K562 (cell line): Measurements from ENCODE around the gene CDK11B. TPM values are rescaled to one million over a fixed set of nuclear protein-coding genes. Genes with fewer than 3 reads are reported as not detected.

Experiments
- ATAC-seq: fragments of 200-7000 bp; cut with Tn5 transposase; 3 replicates; pipeline ENCODE4 v1.9.1; 2020; ENCODE audit warnings: moderate library complexity
- BruUV-seq: library from RNA; stranded (reverse); fragments of 400-500 nt; replicated peaks from 2 replicates; lab custom pipeline; 2021; lab: Mats Ljungman, UMichigan
- CTCF ChIA-PET: fragments of 300-600 bp; formaldehyde crosslinking; extraction: SDS; loops from one replicate; lab custom pipeline; 2021; ENCODE audit warnings: low intra/inter-chr PET ratio; lab: Yijun Ruan, JAX
- POLR2A ChIA-PET: fragments of 300-600, 350-650 bp; sonication (Branson Sonifier 250); formaldehyde crosslinking; extraction: SDS; loops from one replicate; lab custom pipeline; 2021; ENCODE audit warnings: antibody characterized with exemption, inconsistent platforms; lab: Yijun Ruan, JAX
- DNase-seq, 4 experiments: peaks; one replicate each; pipeline versions ENCODE4 v3.0.0 to v3.0.0-alpha.2; 2011 to 2018; ENCODE audit warnings: low spot score in 3 of 4, mixed read lengths in 3 of 4; ENCODE audit errors: extremely low read depth in 1 of 4
- FAIRE-seq: peaks from 2 replicates; lab custom pipeline; 2011; peaks lifted over from hg19 to GRCh38; lab: Jason Lieb, UNC
- H2AFZ ChIP-seq: 2 replicates; pipeline ENCODE4 v1.6.0; 2011; ENCODE audit warnings: low read depth, low read length, control low read depth, inconsistent platforms
- H3K27ac ChIP-seq: fragments of 200-600 bp; 3 replicates; pipeline ENCODE4 v1.8.0; 2011; ENCODE audit warnings: low read depth, mild to moderate bottlenecking, control low read depth, inconsistent platforms, low read length, moderate library complexity, mixed read lengths; ENCODE audit errors: extremely low read depth
- H3K27me3 ChIP-seq, 2 experiments: fragments of 300-600 bp in 1 of 2; 2 replicates in 1 of 2; 3 replicates in 1 of 2; pipeline versions ENCODE4 v1.6.0 to v1.8.0; 2011; ENCODE audit warnings: inconsistent platforms in 2 of 2, low read length in 2 of 2, mild to moderate bottlenecking in 1 of 2, mixed read lengths in 1 of 2, moderate library complexity in 1 of 2; ENCODE audit not compliant: control insufficient read depth in 2 of 2, insufficient read depth in 2 of 2
- H3K36me3 ChIP-seq: fragments of 300-600 bp; 3 replicates; pipeline ENCODE4 v1.8.0; 2011; ENCODE audit warnings: mild to moderate bottlenecking, low read length, inconsistent platforms; ENCODE audit not compliant: control insufficient read depth, insufficient read depth
- H3K4me1 ChIP-seq, 2 experiments: fragments of 200-600 bp in 1 of 2; replicated peaks in 1 of 2; 2 replicates in 1 of 2; 3 replicates in 1 of 2; pipeline versions ENCODE4 v1.5.1 to v1.8.0; 2011; ENCODE audit warnings: inconsistent platforms in 2 of 2, low read length in 2 of 2, mild to moderate bottlenecking in 1 of 2, mixed read lengths in 1 of 2, moderate library complexity in 1 of 2; ENCODE audit not compliant: control insufficient read depth in 2 of 2, insufficient read depth in 2 of 2
- H3K4me2 ChIP-seq: 2 replicates; pipeline ENCODE4 v1.6.1; 2011; ENCODE audit warnings: low read length, control low read depth, inconsistent platforms, mixed read lengths; ENCODE audit not compliant: insufficient read depth
- H3K4me3 ChIP-seq: fragments of 200-600 bp; sonication (generic), shearing (Covaris generic); 2 replicates; pipeline ENCODE4 v1.5.1; 2016; ENCODE audit warnings: control low read depth, inconsistent platforms
- H3K79me2 ChIP-seq: fragments of 200-600 bp; 3 replicates; pipeline ENCODE4 v1.8.0; 2011; ENCODE audit warnings: low read length, inconsistent platforms; ENCODE audit not compliant: control insufficient read depth, insufficient read depth
- H3K9ac ChIP-seq, 2 experiments: 2 replicates each; pipeline versions ENCODE4 v1.6.0 to v1.6.1; 2011; ENCODE audit warnings: low read depth in 2 of 2, low read length in 2 of 2, control low read depth in 1 of 2, inconsistent platforms in 1 of 2, mild to moderate bottlenecking in 1 of 2, mixed read lengths in 1 of 2; ENCODE audit not compliant: insufficient read depth in 1 of 2
- H3K9me1 ChIP-seq: one replicate; pipeline ENCODE4 v1.6.0; 2011; ENCODE audit warnings: inconsistent platforms, mild to moderate bottlenecking, low read length, moderate library complexity; ENCODE audit not compliant: control insufficient read depth, insufficient read depth
- H3K9me3 ChIP-seq: replicated peaks from 2 replicates; pipeline ENCODE4 v1.5.1; 2011; ENCODE audit warnings: low read depth, low read length, inconsistent platforms; ENCODE audit not compliant: control insufficient read depth, insufficient read depth
- H4K20me1 ChIP-seq: replicated peaks from 2 replicates; pipeline ENCODE4 v1.6.1; 2011; ENCODE audit warnings: low read length, inconsistent platforms, mixed read lengths; ENCODE audit not compliant: control insufficient read depth, insufficient read depth
- CAMTA2 ChIP-seq: fragments of 250-450 bp; sonication (Bioruptor Pico); conservative IDR thresholded peaks from 2 replicates; pipeline ENCODE4 v1.5.1; 2022
- DACH1 ChIP-seq: fragments of 450-650 bp; IDR thresholded peaks from 2 replicates; pipeline ENCODE4 v1.6.1; 2018; ENCODE audit not compliant: partially characterized antibody
- FOXM1 ChIP-seq, 2 experiments: fragments of 450-650 bp in 1 of 2; sonication (generic) in 1 of 2; formaldehyde crosslinking in 1 of 2; IDR thresholded peaks; 2 replicates each; pipeline versions ENCODE4 v1.6.1 to v1.9.0; 2017 to 2022; ENCODE audit warnings: low read depth in 2 of 2, mild to moderate bottlenecking in 2 of 2, missing genetic modification reagents in 1 of 2, moderate library complexity in 1 of 2
- GATAD2A ChIP-seq: fragments of 450-650 bp; IDR thresholded peaks from 2 replicates; pipeline ENCODE4 v1.6.1; 2017
- KAT8 ChIP-seq: fragments of 450-650 bp; IDR thresholded peaks from 2 replicates; pipeline ENCODE4 v1.6.1; 2016; ENCODE audit warnings: low read depth, mild to moderate bottlenecking
- NR3C1 ChIP-seq: sonication (generic); formaldehyde crosslinking; IDR thresholded peaks from 2 replicates; pipeline ENCODE4 v1.8.1; 2022; ENCODE audit warnings: missing genetic modification reagents
- OTX1 ChIP-seq: fragments of 450-650 bp; formaldehyde crosslinking; IDR thresholded peaks from 2 replicates; pipeline ENCODE4 v1.4.0; 2022; ENCODE audit warnings: mild to moderate bottlenecking
- PCBP1 ChIP-seq: fragments of 200-400 bp; formaldehyde crosslinking; IDR thresholded peaks from 2 replicates; pipeline ENCODE4 v1.6.1; 2018; ENCODE audit warnings: mild to moderate bottlenecking, low read depth, low read length; ENCODE audit not compliant: poor library complexity, severe bottlenecking
- RFX1 ChIP-seq: fragments of 450-650 bp; IDR thresholded peaks from 2 replicates; pipeline ENCODE4 v1.6.1; 2016; ENCODE audit warnings: mild to moderate bottlenecking, moderate library complexity
- WGBS: fragments of 100-300 bp; shearing (Covaris generic); methylation state at CpG from one replicate; pipeline ENCODE4 v1.1.6; 2016; ENCODE audit warnings: low coverage, mixed read lengths; ENCODE audit not compliant: insufficient coverage; ENCODE audit errors: missing lambda C conversion rate; 5-methylcytosine and 5-hydroxymethylcytosine counted together
- in situ Hi-C: fragments of 300-500 bp; cut with MboI; formaldehyde crosslinking; loops from 4 replicates; pipeline ENCODE4 v1.15.0; 2018; ENCODE audit warnings: inconsistent platforms, mixed read lengths
- intact Hi-C: fragments of 100-400 bp; cut with micrococcal nuclease; formaldehyde crosslinking; loops from 2 replicates; pipeline ENCODE4 v1.14.2; 2022
- polyA plus RNA-seq, 8 experiments: library from polyadenylated mRNA; depleted of rRNA in 4 of 8; stranded (reverse) in 5 of 8; unstranded in 3 of 8; fragments of >200 nt; fragmentation: Nextera tagmentation in 2 of 8; fragmentation: Illumina TruSeq in 1 of 8; extraction: Ambion mirVana in 2 of 8; extraction: Trizol in 1 of 8; gene quantifications; 2 replicates each; pipeline versions ENCODE4 v1.2.1 to v1.2.3, GENCODE V29; 2011 to 2014; ENCODE audit warnings: inconsistent platforms in 1 of 8, missing spikeins in 1 of 8
- total RNA-seq, 7 experiments: library from RNA; depleted of rRNA in 6 of 7; stranded (reverse); fragments of >200 nt in 6 of 7; fragmentation: Illumina TruSeq in 2 of 7; extraction: Trizol in 2 of 7; gene quantifications; 2 replicates each; pipeline versions ENCODE4 v1.2.1 to v1.2.3, GENCODE V29; 2011 to 2021; ENCODE audit warnings: low replicate concordance in 1 of 7
- TF ChIP-seq, protein P1 (sequence below): fragments of 450-650 bp; IDR thresholded peaks from 2 replicates; pipeline ENCODE4 v1.6.1; 2016
- TF ChIP-seq, protein P2 (sequence below): sonication (generic); formaldehyde crosslinking; IDR thresholded peaks from 2 replicates; pipeline ENCODE4 v1.8.1; 2023; ENCODE audit warnings: mild to moderate bottlenecking, missing genetic modification reagents
- TF ChIP-seq, protein P3 (sequence below): sonication (generic); formaldehyde crosslinking; IDR thresholded peaks from 2 replicates; pipeline ENCODE4 v1.8.0; 2022; ENCODE audit warnings: mild to moderate bottlenecking, missing genetic modification reagents, borderline replicate concordance
- TF ChIP-seq, protein P4 (sequence below): fragments of 250-450 bp; sonication (Bioruptor Pico); IDR thresholded peaks from 2 replicates; pipeline ENCODE4 v1.4.0; 2020; ENCODE audit warnings: mild to moderate bottlenecking, moderate library complexity

CDK11B gene
- total and polyA plus RNA-seq, 9 of the 15 experiments (the other 6 are each of a cell fraction or from before 2014, with no cell fraction given): 2.8 to 52.2 (median 19.5) TPM

DNA sequence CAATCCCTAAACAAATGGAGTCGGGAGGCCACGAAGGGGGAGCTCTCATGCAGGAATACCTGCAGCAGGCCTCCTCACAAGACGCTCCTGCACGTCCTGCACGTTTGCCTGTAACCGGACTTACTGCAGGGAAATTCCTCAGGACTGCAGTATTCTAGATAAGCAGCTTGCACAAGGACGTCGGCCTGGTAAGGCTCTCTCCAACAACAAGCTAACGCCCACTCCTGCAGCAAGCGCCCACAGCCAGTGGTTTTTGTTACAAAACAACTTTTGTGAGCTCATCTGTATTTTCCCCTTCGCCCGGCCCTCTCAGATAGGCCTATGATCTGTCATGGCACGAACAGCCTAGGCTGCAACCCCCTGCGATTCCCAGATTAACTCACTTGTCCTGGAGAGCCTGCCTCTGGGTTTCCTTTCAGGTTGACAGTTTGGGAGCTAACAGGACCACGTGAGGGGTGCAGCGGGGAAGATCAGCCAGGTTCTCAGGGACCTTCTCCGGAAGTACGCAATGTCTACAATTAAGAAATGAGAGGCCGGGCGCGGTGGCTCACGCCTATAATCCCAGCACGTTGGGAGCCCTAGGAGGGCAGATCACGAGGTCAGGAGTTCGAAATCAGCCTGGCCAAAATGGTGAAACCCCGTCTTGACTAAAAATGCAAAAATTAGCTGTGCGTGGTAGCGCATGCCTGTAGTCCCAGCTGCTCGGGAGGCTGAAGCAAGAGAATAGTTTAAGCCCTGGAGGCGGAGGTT is 44.4 kb downstream of the CDK11B start:
- under 1% methylated on average over 30 of the region's 30 CpGs for WGBS
- H4K20me1 ChIP-seq: 0 out of 2 replicates have a peak, but pooled peaks cover 17% of the 10 kb centered on the region
- peak overlapping the region; percentile 87 for H3K4me3 ChIP-seq
- no peaks in the 10 kb centered on the region for H3K9me3 ChIP-seq
- peaks cover 31% of the 10 kb centered on the region for H3K79me2 ChIP-seq
- TSS peak; percentile 76 for BruUV-seq
- CTCF ChIA-PET: no interaction called here
- H3K4me1 ChIP-seq: peaks cover 22 to 59% of the 10 kb centered on the region in 2 experiments; a peak in 4 of 5 replicates
- ATAC-seq (peak; percentile 14), FAIRE-seq (peak; percentile 86), DNase-seq (peak; percentile 49 to 91 (median 69))
- peaks cover 9% of the 10 kb centered on the region; the same call in 2 of the 3 replicates for H3K36me3 ChIP-seq
- POLR2A ChIA-PET: interaction anchor here (0.6 to 3.9 kb wide), 15 partner anchors 10 to 1919 kb away, joined by 3 to 61 read pairs (median 3); partner anchors contain the start of genes FNDC10 and MRPL20
- H3K4me2 ChIP-seq: peak overlapping the region; percentile 94
- H3K9me1 ChIP-seq: no peaks in the 10 kb centered on the region
- H3K9ac ChIP-seq: peak overlapping the region; percentile 99 to 100
- intact Hi-C loops (no loop called here), in situ Hi-C loops (no loop called here)
- H2AFZ ChIP-seq: peak overlapping the region; percentile 60
- no peaks in the 10 kb centered on the region; a peak in 1 of 5 replicates for H3K27me3 ChIP-seq
- H3K27ac ChIP-seq: peak overlapping the region; percentile 99
- TF ChIP-seq, protein P1, sequence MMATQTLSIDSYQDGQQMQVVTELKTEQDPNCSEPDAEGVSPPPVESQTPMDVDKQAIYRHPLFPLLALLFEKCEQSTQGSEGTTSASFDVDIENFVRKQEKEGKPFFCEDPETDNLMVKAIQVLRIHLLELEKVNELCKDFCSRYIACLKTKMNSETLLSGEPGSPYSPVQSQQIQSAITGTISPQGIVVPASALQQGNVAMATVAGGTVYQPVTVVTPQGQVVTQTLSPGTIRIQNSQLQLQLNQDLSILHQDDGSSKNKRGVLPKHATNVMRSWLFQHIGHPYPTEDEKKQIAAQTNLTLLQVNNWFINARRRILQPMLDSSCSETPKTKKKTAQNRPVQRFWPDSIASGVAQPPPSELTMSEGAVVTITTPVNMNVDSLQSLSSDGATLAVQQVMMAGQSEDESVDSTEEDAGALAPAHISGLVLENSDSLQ: no peak
- TF ChIP-seq PCBP1 (no peak), OTX1 (CRISPR knock-in tag) (no peak), KAT8 (no peak), NR3C1 (CRISPR knock-in tag) (no peak), CAMTA2 (CRISPR knock-in tag) (no peak), GATAD2A (no peak), FOXM1 (IDR thresholded peaks at IDR 0.05; ENCODE audit: low read depth) (no peak), FOXM1 (CRISPR knock-in tag; IDR thresholded peaks at IDR 0.05; ENCODE audit: low read depth) (no peak), DACH1 (no peak), RFX1 (no peak)
- TF ChIP-seq, protein P2, sequence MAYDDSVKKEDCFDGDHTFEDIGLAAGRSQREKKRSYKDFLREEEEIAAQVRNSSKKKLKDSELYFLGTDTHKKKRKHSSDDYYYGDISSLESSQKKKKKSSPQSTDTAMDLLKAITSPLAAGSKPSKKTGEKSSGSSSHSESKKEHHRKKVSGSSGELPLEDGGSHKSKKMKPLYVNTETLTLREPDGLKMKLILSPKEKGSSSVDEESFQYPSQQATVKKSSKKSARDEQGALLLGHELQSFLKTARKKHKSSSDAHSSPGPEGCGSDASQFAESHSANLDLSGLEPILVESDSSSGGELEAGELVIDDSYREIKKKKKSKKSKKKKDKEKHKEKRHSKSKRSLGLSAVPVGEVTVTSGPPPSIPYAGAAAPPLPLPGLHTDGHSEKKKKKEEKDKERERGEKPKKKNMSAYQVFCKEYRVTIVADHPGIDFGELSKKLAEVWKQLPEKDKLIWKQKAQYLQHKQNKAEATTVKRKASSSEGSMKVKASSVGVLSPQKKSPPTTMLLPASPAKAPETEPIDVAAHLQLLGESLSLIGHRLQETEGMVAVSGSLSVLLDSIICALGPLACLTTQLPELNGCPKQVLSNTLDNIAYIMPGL (CRISPR knock-in tag): no peak
- TF ChIP-seq, protein P3, sequence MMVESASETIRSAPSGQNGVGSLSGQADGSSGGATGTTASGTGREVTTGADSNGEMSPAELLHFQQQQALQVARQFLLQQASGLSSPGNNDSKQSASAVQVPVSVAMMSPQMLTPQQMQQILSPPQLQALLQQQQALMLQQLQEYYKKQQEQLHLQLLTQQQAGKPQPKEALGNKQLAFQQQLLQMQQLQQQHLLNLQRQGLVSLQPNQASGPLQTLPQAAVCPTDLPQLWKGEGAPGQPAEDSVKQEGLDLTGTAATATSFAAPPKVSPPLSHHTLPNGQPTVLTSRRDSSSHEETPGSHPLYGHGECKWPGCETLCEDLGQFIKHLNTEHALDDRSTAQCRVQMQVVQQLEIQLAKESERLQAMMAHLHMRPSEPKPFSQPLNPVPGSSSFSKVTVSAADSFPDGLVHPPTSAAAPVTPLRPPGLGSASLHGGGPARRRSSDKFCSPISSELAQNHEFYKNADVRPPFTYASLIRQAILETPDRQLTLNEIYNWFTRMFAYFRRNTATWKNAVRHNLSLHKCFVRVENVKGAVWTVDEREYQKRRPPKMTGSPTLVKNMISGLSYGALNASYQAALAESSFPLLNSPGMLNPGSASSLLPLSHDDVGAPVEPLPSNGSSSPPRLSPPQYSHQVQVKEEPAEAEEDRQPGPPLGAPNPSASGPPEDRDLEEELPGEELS (CRISPR knock-in tag): no peak
- TF ChIP-seq, protein P4, sequence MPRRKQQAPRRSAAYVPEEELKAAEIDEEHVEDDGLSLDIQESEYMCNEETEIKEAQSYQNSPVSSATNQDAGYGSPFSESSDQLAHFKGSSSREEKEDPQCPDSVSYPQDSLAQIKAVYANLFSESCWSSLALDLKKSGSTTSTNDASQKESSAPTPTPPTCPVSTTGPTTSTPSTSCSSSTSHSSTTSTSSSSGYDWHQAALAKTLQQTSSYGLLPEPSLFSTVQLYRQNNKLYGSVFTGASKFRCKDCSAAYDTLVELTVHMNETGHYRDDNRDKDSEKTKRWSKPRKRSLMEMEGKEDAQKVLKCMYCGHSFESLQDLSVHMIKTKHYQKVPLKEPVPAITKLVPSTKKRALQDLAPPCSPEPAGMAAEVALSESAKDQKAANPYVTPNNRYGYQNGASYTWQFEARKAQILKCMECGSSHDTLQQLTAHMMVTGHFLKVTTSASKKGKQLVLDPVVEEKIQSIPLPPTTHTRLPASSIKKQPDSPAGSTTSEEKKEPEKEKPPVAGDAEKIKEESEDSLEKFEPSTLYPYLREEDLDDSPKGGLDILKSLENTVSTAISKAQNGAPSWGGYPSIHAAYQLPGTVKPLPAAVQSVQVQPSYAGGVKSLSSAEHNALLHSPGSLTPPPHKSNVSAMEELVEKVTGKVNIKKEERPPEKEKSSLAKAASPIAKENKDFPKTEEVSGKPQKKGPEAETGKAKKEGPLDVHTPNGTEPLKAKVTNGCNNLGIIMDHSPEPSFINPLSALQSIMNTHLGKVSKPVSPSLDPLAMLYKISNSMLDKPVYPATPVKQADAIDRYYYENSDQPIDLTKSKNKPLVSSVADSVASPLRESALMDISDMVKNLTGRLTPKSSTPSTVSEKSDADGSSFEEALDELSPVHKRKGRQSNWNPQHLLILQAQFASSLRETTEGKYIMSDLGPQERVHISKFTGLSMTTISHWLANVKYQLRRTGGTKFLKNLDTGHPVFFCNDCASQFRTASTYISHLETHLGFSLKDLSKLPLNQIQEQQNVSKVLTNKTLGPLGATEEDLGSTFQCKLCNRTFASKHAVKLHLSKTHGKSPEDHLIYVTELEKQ: no peak
